Measurements from ENCODE around the gene CREBRF. TPM values are rescaled to one million over a fixed set of nuclear protein-coding genes. Genes with fewer than 3 reads are reported as not detected.

CREBRF gene
- total and polyA plus RNA-seq, 2 donors (not counting 3 experiments of a cell fraction or from before 2014, with no cell fraction given): 2.7 to 8.8 TPM

DNA sequence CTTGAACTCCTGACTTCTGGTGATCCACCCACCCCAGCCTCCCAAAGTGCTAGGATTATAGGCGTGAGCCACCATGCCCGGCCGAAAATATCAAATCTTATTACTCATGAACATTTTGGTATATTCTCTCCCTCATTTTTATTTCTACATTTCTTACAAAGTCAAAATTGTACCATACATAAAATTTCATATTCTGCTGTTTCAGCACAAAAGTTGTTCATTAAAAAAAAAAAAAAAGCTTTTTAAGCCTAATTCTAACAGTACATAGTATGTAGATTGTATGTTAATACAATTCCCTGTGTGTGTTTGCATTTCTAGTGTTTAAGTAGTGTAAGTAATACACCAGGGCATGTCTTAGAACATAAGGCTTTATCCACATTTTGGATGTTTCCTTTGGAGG lies 103.1 kb downstream of the CREBRF start:
- no TSS peak for BruUV-seq (replicated peaks)
- dilution Hi-C loops (cut with MboI; ENCODE audit: extremely low pct_ligation_motif_present, low sequenced_read_pairs) (no loop called here), intact Hi-C loops (cut with micrococcal nuclease) (no loop called here)
- H3K27ac ChIP-seq (ENCODE audit: insufficient read depth, low read depth, low read length): no peak overlapping the region
- no peak for DNase-seq (ENCODE audit: low read depth, low spot score)
- H3K36me3 ChIP-seq (ENCODE audit: control insufficient read depth in 2 of 2, extremely low read depth in 1 of 2, insufficient read depth in 2 of 2, low read length in 2 of 2): peaks cover 3 to 16% of the 10 kb centered on the region in 2 experiments
- H3K9ac ChIP-seq (replicated peaks; ENCODE audit: extremely low read depth, insufficient read depth, low read length): no peak overlapping the region
- no peaks in the 10 kb centered on the region for H3K79me2 ChIP-seq (ENCODE audit: control insufficient read depth, insufficient read depth, low read length)
- CTCF ChIA-PET: interaction anchor here (1.0 kb wide), 1 partner anchor 149 kb away, joined by 3 read pairs; no protein-coding TSS in a partner anchor
- no peaks in the 10 kb centered on the region for H3K4me1 ChIP-seq (ENCODE audit: control insufficient read depth, extremely low read depth, insufficient read depth, low read length)
- FAIRE-seq: no peak
- no peaks in the 10 kb centered on the region for H4K20me1 ChIP-seq (replicated peaks; ENCODE audit: control insufficient read depth, extremely low read depth, insufficient read depth, low read length)
- TF ChIP-seq POLR2A (IDR thresholded peaks at IDR 0.05; ENCODE audit: low read depth, low read length) (no peak), JUN (IDR thresholded peaks at IDR 0.05; ENCODE audit: borderline replicate concordance, insufficient read depth, insufficient read length, low read depth) (no peak), MYC (IDR thresholded peaks at IDR 0.05; ENCODE audit: low read depth, low read length) (no peak), EZH2 (IDR thresholded peaks at IDR 0.05; ENCODE audit: borderline replicate concordance, low read depth, low read length, severe bottlenecking) (no peak), POLR2AphosphoS5 (IDR thresholded peaks at IDR 0.05; ENCODE audit: insufficient read depth, low read depth, low read length) (no peak), GATA2 (IDR thresholded peaks at IDR 0.05; ENCODE audit: insufficient read depth, insufficient read length, low read depth, low read length) (no peak), FOS (IDR thresholded peaks at IDR 0.05; ENCODE audit: borderline replicate concordance, insufficient read depth, low read length) (no peak)
- TF ChIP-seq, protein P1, sequence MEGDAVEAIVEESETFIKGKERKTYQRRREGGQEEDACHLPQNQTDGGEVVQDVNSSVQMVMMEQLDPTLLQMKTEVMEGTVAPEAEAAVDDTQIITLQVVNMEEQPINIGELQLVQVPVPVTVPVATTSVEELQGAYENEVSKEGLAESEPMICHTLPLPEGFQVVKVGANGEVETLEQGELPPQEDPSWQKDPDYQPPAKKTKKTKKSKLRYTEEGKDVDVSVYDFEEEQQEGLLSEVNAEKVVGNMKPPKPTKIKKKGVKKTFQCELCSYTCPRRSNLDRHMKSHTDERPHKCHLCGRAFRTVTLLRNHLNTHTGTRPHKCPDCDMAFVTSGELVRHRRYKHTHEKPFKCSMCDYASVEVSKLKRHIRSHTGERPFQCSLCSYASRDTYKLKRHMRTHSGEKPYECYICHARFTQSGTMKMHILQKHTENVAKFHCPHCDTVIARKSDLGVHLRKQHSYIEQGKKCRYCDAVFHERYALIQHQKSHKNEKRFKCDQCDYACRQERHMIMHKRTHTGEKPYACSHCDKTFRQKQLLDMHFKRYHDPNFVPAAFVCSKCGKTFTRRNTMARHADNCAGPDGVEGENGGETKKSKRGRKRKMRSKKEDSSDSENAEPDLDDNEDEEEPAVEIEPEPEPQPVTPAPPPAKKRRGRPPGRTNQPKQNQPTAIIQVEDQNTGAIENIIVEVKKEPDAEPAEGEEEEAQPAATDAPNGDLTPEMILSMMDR (IDR thresholded peaks at IDR 0.05; ENCODE audit: extremely low read depth in 1 of 2, insufficient read depth in 1 of 2, low read depth in 1 of 2, low read length in 2 of 2): no peak
- TF ChIP-seq, protein P2, sequence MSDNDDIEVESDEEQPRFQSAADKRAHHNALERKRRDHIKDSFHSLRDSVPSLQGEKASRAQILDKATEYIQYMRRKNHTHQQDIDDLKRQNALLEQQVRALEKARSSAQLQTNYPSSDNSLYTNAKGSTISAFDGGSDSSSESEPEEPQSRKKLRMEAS (IDR thresholded peaks at IDR 0.05; ENCODE audit: insufficient read depth, insufficient read length): no peak
- no peak overlapping the region for H3K4me2 ChIP-seq (ENCODE audit: insufficient read depth, low read length)
- H3K9me3 ChIP-seq (replicated peaks; ENCODE audit: control insufficient read depth, insufficient read depth, low read length): no peaks in the 10 kb centered on the region
- no peaks in the 10 kb centered on the region for H3K27me3 ChIP-seq (ENCODE audit: control insufficient read depth in 2 of 2, insufficient read depth in 2 of 2, low read length in 2 of 2)
- POLR2A ChIA-PET: no interaction called here
- H3K9me1 ChIP-seq (replicated peaks; ENCODE audit: control insufficient read depth, extremely low read depth, insufficient read depth, low read length): no peaks in the 10 kb centered on the region
- no peak overlapping the region for H3K4me3 ChIP-seq (replicated peaks in 1 of 3; ENCODE audit: insufficient read depth in 1 of 3, low read depth in 1 of 3, low read length in 3 of 3)
- H2AFZ ChIP-seq (ENCODE audit: low read depth, low read length): no peak overlapping the region
